GM19395 (cell line): ENCODE results near the gene RHPN2.
"Not testable (repeated sequence)": the region's sequence is repeated elsewhere in the genome, so short reads cannot be mapped to it uniquely, and the experiment has no call there.

ENCODE experiments used
- ATAC-seq: cut with Tn5 transposase; IDR thresholded peaks from one replicate; pipeline ENCODE4 v1.9.1; 2021; ENCODE audit warnings: mild to moderate bottlenecking, moderate library complexity; ENCODE audit not compliant: unreplicated experiment

Gene RHPN2

GRCh38 chr19:33032218-33032781 lies 32.4 kb downstream of the RHPN2 start:
- no peak for ATAC-seq

GRCh38 chr19:33029746-33030303 lies 34.9 kb downstream of the RHPN2 start:
- no peak for ATAC-seq

GRCh38 chr19:33026602-33027001 lies 38.1 kb downstream of the RHPN2 start:
- not testable (repeated sequence) for ATAC-seq

- not testable (repeated sequence) for ATAC-seq
These were observed 39.0 kb downstream of the RHPN2 start for GRCh38 chr19:33025468-33026238.

- ATAC-seq: no peak
These were observed 40.3 kb downstream of the RHPN2 start for GRCh38 chr19:33024398-33024797.

GRCh38 chr19:33022472-33023116 lies 42.1 kb downstream of the RHPN2 start:
- no peak for ATAC-seq

GRCh38 chr19:33010891-33011290 lies 53.8 kb downstream of the RHPN2 start:
- ATAC-seq: not testable (repeated sequence)

GRCh38 chr19:33008738-33009137 lies 56.0 kb downstream of the RHPN2 start:
- ATAC-seq: no peak

GRCh38 chr19:33005440-33005839 lies 59.2 kb downstream of the RHPN2 start:
- ATAC-seq: no peak

GRCh38 chr19:33003424-33004024 lies 61.2 kb downstream of the RHPN2 start:
- not testable (repeated sequence) for ATAC-seq

- not testable (repeated sequence) for ATAC-seq
These were observed 62.4 kb downstream of the RHPN2 start for GRCh38 chr19:33002126-33002865.

GRCh38 chr19:33000910-33001309 lies 63.8 kb downstream of the RHPN2 start:
- ATAC-seq: no peak

GRCh38 chr19:33000510-33000909 lies 64.2 kb downstream of the RHPN2 start:
- ATAC-seq: no peak

- no peak for ATAC-seq
These were observed 66.0 kb downstream of the RHPN2 start for GRCh38 chr19:32998722-32999121.

GRCh38 chr19:32997716-32998355 lies 66.9 kb downstream of the RHPN2 start:
- no peak for ATAC-seq

- ATAC-seq: not testable (repeated sequence)
These were observed 67.6 kb downstream of the RHPN2 start for GRCh38 chr19:32997061-32997464.

GRCh38 chr19:32995966-32996365 lies 68.7 kb downstream of the RHPN2 start:
- ATAC-seq: not testable (repeated sequence)

- no peak for ATAC-seq
These were observed 76.0 kb downstream of the RHPN2 start for GRCh38 chr19:32988724-32989123.

- ATAC-seq: not testable (repeated sequence)
These were observed 76.4 kb downstream of the RHPN2 start for GRCh38 chr19:32988254-32988653.

GRCh38 chr19:32982488-32982887 lies 82.2 kb downstream of the RHPN2 start:
- ATAC-seq: not testable (repeated sequence)
